Measurements from ENCODE around the gene GRXCR1. TPM values are rescaled to one million over a fixed set of nuclear protein-coding genes. Genes with fewer than 3 reads are reported as not detected.

Gene GRXCR1
- total and polyA plus RNA-seq, 2 of the 4 experiments (the other 2 are of a cell fraction), result not detected

GRCh38 chr4:42844422-42845070 is 48.0 kb upstream of the GRXCR1 start:
- H3K9me3 ChIP-seq (ENCODE audit: control insufficient read depth, insufficient read depth, low read length), result peaks cover 2% of the 10 kb centered on the region; the same call in 1 of the 2 replicates
- H2BK20ac ChIP-seq (ENCODE audit: low read depth, low read length), result no peak overlapping the region
- H4K8ac ChIP-seq (ENCODE audit: low read depth in 2 of 2, low read length in 2 of 2), result no peak overlapping the region
- H4K20me1 ChIP-seq (ENCODE audit: insufficient read depth, low read length), result no peaks in the 10 kb centered on the region
- H3K4me2 ChIP-seq (ENCODE audit: low read depth, low read length), result no peak overlapping the region
- no peak overlapping the region for H2BK15ac ChIP-seq (ENCODE audit: low read depth, low read length)
- no peak overlapping the region for H2AK9ac ChIP-seq (replicated peaks; ENCODE audit: low read depth, low read length, poor library complexity)
- CTCF ChIA-PET, result no interaction called here
- no peak overlapping the region for H3K9ac ChIP-seq (ENCODE audit: low read depth, low read length)
- DNase-seq (no peak), ATAC-seq (ENCODE audit: low read depth) (no peak)
- no peak overlapping the region for H3K18ac ChIP-seq (ENCODE audit: low read depth, low read length)
- dilution Hi-C loops (cut with HindIII; ENCODE audit: low sequenced_read_pairs, unreplicated experiment), result no loop called here
- no peak overlapping the region for H3K27ac ChIP-seq (ENCODE audit: insufficient read depth, low read length)
- no peaks in the 10 kb centered on the region for H3K27me3 ChIP-seq (ENCODE audit: control insufficient read depth, insufficient read depth, low read length)
- H3K4me1 ChIP-seq (ENCODE audit: control insufficient read depth, insufficient read depth, low read length), result no peaks in the 10 kb centered on the region
- no peak overlapping the region for H4K5ac ChIP-seq (ENCODE audit: low read depth, low read length)
- no CpG with 5 or more reads among the region's 3 CpGs for WGBS, 2 experiments (ENCODE audit: extremely low coverage in 2 of 2, insufficient read length in 1 of 2)
- H2BK5ac ChIP-seq (ENCODE audit: low read depth, low read length, poor library complexity, severe bottlenecking), result no peak overlapping the region
- TF ChIP-seq CTCF (conservative IDR thresholded peaks at IDR 0.05; ENCODE audit: low read depth, low read length) (no peak), RCOR1 (IDR thresholded peaks at IDR 0.05; ENCODE audit: insufficient replicate concordance, low read length) (no peak), SMC3 (IDR thresholded peaks at IDR 0.05; ENCODE audit: low read depth, low read length) (no peak), MAFK (IDR thresholded peaks at IDR 0.05; ENCODE audit: low read depth, low read length) (no peak)
- H3K36me3 ChIP-seq (ENCODE audit: control insufficient read depth, insufficient read depth, low read length), result no peaks in the 10 kb centered on the region
- H3K4me3 ChIP-seq (ENCODE audit: insufficient read depth, low read depth, low read length), result no peak overlapping the region
- H3K14ac ChIP-seq (replicated peaks; ENCODE audit: low read depth, low read length), result no peak overlapping the region
- no peaks in the 10 kb centered on the region for H3K79me1 ChIP-seq (ENCODE audit: low read depth in 1 of 2, low read length in 2 of 2)
- H2BK120ac ChIP-seq (ENCODE audit: low read depth, low read length), result no peak overlapping the region
- no peak overlapping the region for H3K56ac ChIP-seq (ENCODE audit: extremely low read depth, insufficient read depth, low read length)
- intact Hi-C loops (cut with micrococcal nuclease), result no loop called here
- no TSS peak for BruUV-seq (replicated peaks)
- no peak overlapping the region for H3K23ac ChIP-seq (ENCODE audit: low read depth, low read length)
- POLR2A ChIA-PET (ENCODE audit: unreplicated experiment), result no interaction called here
- no peaks in the 10 kb centered on the region for H3K9me1 ChIP-seq (ENCODE audit: insufficient read depth, low read length)
- no peak overlapping the region for H2AK5ac ChIP-seq (ENCODE audit: low read depth, low read length)
- H3K4ac ChIP-seq (ENCODE audit: low read depth, low read length), result no peak overlapping the region
- no peak overlapping the region for H4K91ac ChIP-seq (ENCODE audit: insufficient read depth, low read depth, low read length)
- H2AFZ ChIP-seq (replicated peaks; ENCODE audit: low read length, poor library complexity), result no peak overlapping the region
- in situ Hi-C loops (cut with MboI; ENCODE audit: low sequenced_read_pairs), result no loop called here

All from IMR-90 (cell line).